Suprapubic skin (tissue), 4 donors: ENCODE measurements around the gene BMX. TPM values are rescaled to one million over a fixed set of nuclear protein-coding genes. Genes with fewer than 3 reads are reported as not detected.

Experiments
- DNase-seq, 2 donors: peaks; one replicate each; pipeline ENCODE4 v3.0.0-alpha.2; 2019; ENCODE audit warnings: low spot score in 2 of 2
- H3K27ac ChIP-seq: fragments of 200-600 bp; sonication (generic); one replicate; pipeline ENCODE4 v1.5.1; 2019
- H3K27me3 ChIP-seq: fragments of 200-600 bp; sonication (generic); one replicate; pipeline ENCODE4 v1.5.1; 2019
- H3K36me3 ChIP-seq: fragments of 200-600 bp; sonication (generic); one replicate; pipeline ENCODE4 v1.5.1; 2019
- H3K4me1 ChIP-seq: fragments of 200-600 bp; sonication (generic); one replicate; pipeline ENCODE4 v1.5.1; 2019
- H3K4me3 ChIP-seq: fragments of 200-600 bp; sonication (generic); one replicate; pipeline ENCODE4 v1.5.1; 2019; ENCODE audit warnings: mild to moderate bottlenecking
- H3K9me3 ChIP-seq: fragments of 200-600 bp; sonication (generic); one replicate; pipeline ENCODE4 v1.5.1; 2019
- CTCF ChIP-seq, 2 donors: fragments of 200-600 bp in 1 of 2; fragments of 450-650 bp in 1 of 2; sonication (generic) in 1 of 2; IDR thresholded peaks; one replicate each; pipeline ENCODE4 v1.5.1; 2016 to 2019; ENCODE audit warnings: antibody characterized with exemption in 2 of 2, mild to moderate bottlenecking in 1 of 2, moderate library complexity in 1 of 2
- EP300 ChIP-seq: sonication (generic); formaldehyde crosslinking; IDR thresholded peaks from one replicate; pipeline ENCODE4 v1.6.1; 2017; ENCODE audit warnings: antibody characterized with exemption
- POLR2A ChIP-seq, 2 donors: fragments of 450-650 bp; IDR thresholded peaks; one replicate each; pipeline ENCODE4 v1.6.1; 2017; ENCODE audit warnings: antibody characterized with exemption in 2 of 2, mild to moderate bottlenecking in 2 of 2, moderate library complexity in 2 of 2
- POLR2AphosphoS5 ChIP-seq, 3 donors: sonication (generic); formaldehyde crosslinking; IDR thresholded peaks; one replicate each; pipeline ENCODE4 v1.6.1; 2017; ENCODE audit warnings: antibody characterized with exemption in 3 of 3
- WGBS: methylation state at CpG from one replicate; pipeline ENCODE4 v1.1.5; 2018; 5-methylcytosine and 5-hydroxymethylcytosine counted together
- total RNA-seq, 4 donors: library from RNA; depleted of rRNA; stranded (reverse); fragments of >200 nt; gene quantifications; one replicate each; pipeline ENCODE4 v1.1.0, GENCODE V29; 2016

Gene BMX
- total RNA-seq, 4 donors from 2014 or later, result 0.45 to 1.9 (median 1.5) TPM

GRCh38 chrX:15559227-15559626 lies 58.6 kb downstream of the BMX start:
- DNase-seq, result no peak
- 84% methylated on average over 3 of the region's 3 CpGs for WGBS

GRCh38 chrX:15560924-15561323 lies 60.3 kb downstream of the BMX start:
- TF ChIP-seq POLR2AphosphoS5 (IDR thresholded peaks at IDR 0.05) (no peak), CTCF (IDR thresholded peaks at IDR 0.05) (no peak), POLR2A (IDR thresholded peaks at IDR 0.05) (no peak), EP300 (no peak)
- Histone ChIP-seq H3K4me1 (no peaks in the 10 kb centered on the region), H3K27me3 (no peaks in the 10 kb centered on the region), H3K9me3 (no peaks in the 10 kb centered on the region), H3K36me3 (no peaks in the 10 kb centered on the region), H3K27ac (no peak overlapping the region), H3K4me3 (no peak overlapping the region)
- 54% methylated on average over 3 of the region's 3 CpGs for WGBS
- no peak for DNase-seq

More at GRCh38 chrX:15559227-15559626, 58.6 kb downstream of the BMX start:
- H3K9me3 ChIP-seq, result no peaks in the 10 kb centered on the region
- no peak overlapping the region for H3K27ac ChIP-seq
- TF ChIP-seq POLR2AphosphoS5 (IDR thresholded peaks at IDR 0.05) (no peak), POLR2A (IDR thresholded peaks at IDR 0.05) (no peak), EP300 (no peak), CTCF (IDR thresholded peaks at IDR 0.05) (no peak)
- H3K36me3 ChIP-seq, result no peaks in the 10 kb centered on the region
- no peak overlapping the region for H3K4me3 ChIP-seq
- H3K27me3 ChIP-seq, result no peaks in the 10 kb centered on the region
- no peaks in the 10 kb centered on the region for H3K4me1 ChIP-seq

- Histone ChIP-seq H3K27ac (no peak overlapping the region), H3K4me1 (no peaks in the 10 kb centered on the region), H3K4me3 (no peak overlapping the region), H3K9me3 (no peaks in the 10 kb centered on the region), H3K27me3 (no peaks in the 10 kb centered on the region), H3K36me3 (no peaks in the 10 kb centered on the region)
- no peak for DNase-seq
- no peak for TF ChIP-seq CTCF (IDR thresholded peaks at IDR 0.05)
- WGBS, result 54% methylated on average over 7 of the region's 7 CpGs
Measured at GRCh38 chrX:15563056-15563455, 62.4 kb downstream of the BMX start.

GRCh38 chrX:15564981-15565579 lies 64.5 kb downstream of the BMX start:
- no peaks in the 10 kb centered on the region for H3K27me3 ChIP-seq
- no peaks in the 10 kb centered on the region for H3K4me1 ChIP-seq
- no peaks in the 10 kb centered on the region for H3K36me3 ChIP-seq
- 11% methylated on average over 5 of the region's 5 CpGs for WGBS
- peak in 1 of 2 donors; percentile 62 for DNase-seq
- TF ChIP-seq POLR2A (IDR thresholded peaks at IDR 0.05) (no peak), CTCF (IDR thresholded peaks at IDR 0.05) (peak in 1 of 2 donors; percentile 39), POLR2AphosphoS5 (IDR thresholded peaks at IDR 0.05) (no peak), EP300 (no peak)
- H3K27ac ChIP-seq, result no peak overlapping the region
- H3K9me3 ChIP-seq, result no peaks in the 10 kb centered on the region
- H3K4me3 ChIP-seq, result no peak overlapping the region

- no peak overlapping the region for H3K4me3 ChIP-seq
- TF ChIP-seq EP300, result no peak
- no peak for TF ChIP-seq CTCF (IDR thresholded peaks at IDR 0.05)
- no peak for TF ChIP-seq POLR2A (IDR thresholded peaks at IDR 0.05)
- TF ChIP-seq POLR2AphosphoS5 (IDR thresholded peaks at IDR 0.05), result no peak
- H3K36me3 ChIP-seq, result no peaks in the 10 kb centered on the region
- no peak for DNase-seq
- 64% methylated on average over 1 of the region's 1 CpG for WGBS
- H3K4me1 ChIP-seq, result no peaks in the 10 kb centered on the region
- no peaks in the 10 kb centered on the region for H3K9me3 ChIP-seq
- H3K27ac ChIP-seq, result no peak overlapping the region
- H3K27me3 ChIP-seq, result no peaks in the 10 kb centered on the region
Measured at GRCh38 chrX:15566244-15566643, 65.6 kb downstream of the BMX start.
